HG03066 (cell line): Measurements from ENCODE around the gene BORCS8.

Source experiments
- ATAC-seq: cut with Tn5 transposase; IDR thresholded peaks from one replicate; pipeline ENCODE4 v1.9.1; 2021; ENCODE audit warnings: low read depth; ENCODE audit not compliant: unreplicated experiment

The BORCS8 gene

GRCh38 chr19:19214892-19215291 lies 22.9 kb upstream of the BORCS8 start:
- no peak for ATAC-seq

- ATAC-seq: no peak
Observed at GRCh38 chr19:19214159-19214490, 22.2 kb upstream of the BORCS8 start.

GRCh38 chr19:19213426-19214158 lies 21.6 kb upstream of the BORCS8 start:
- ATAC-seq: no peak

- no peak for ATAC-seq
Observed at GRCh38 chr19:19212916-19213315, 21.0 kb upstream of the BORCS8 start.

- no peak for ATAC-seq
Observed at GRCh38 chr19:19211499-19212420, 19.8 kb upstream of the BORCS8 start, which contains the start of gene NCAN. Gene NCAN, plus strand, starts transcription at chr19:19211958. Its CDS starts 4,996 bp downstream, at chr19:19216954.

GRCh38 chr19:19209372-19209771 lies 17.4 kb upstream of the BORCS8 start:
- ATAC-seq: no peak

- ATAC-seq: no peak
Observed at GRCh38 chr19:19207637-19208572, 16.0 kb upstream of the BORCS8 start.

GRCh38 chr19:19206938-19207337 lies 15.0 kb upstream of the BORCS8 start:
- no peak for ATAC-seq

GRCh38 chr19:19205416-19206410 lies 13.8 kb upstream of the BORCS8 start:
- no peak for ATAC-seq

- ATAC-seq: no peak
Observed at GRCh38 chr19:19204181-19204580, 12.2 kb upstream of the BORCS8 start.

- ATAC-seq: peak; percentile 67
Observed at GRCh38 chr19:19203012-19203856, 11.3 kb upstream of the BORCS8 start, which contains the start of gene NR2C2AP. Gene NR2C2AP, minus strand, starts transcription at chr19:19203414. Its CDS starts 354 bp downstream, at chr19:19203060.

- ATAC-seq: peak; percentile 22
Observed at GRCh38 chr19:19202707-19203011, 10.7 kb upstream of the BORCS8 start.

- ATAC-seq: no peak
Observed at GRCh38 chr19:19201697-19202630, 10.0 kb upstream of the BORCS8 start.

GRCh38 chr19:19193926-19194325 lies 2.0 kb upstream of the BORCS8 start:
- no peak for ATAC-seq

- peak; percentile 3 for ATAC-seq
Observed at GRCh38 chr19:19192910-19193423, 1.0 kb upstream of the BORCS8 start.

GRCh38 chr19:19191768-19192077 lies 229 bp downstream of the BORCS8 start:
- no peak for ATAC-seq

GRCh38 chr19:19186742-19187141 lies 5.2 kb downstream of the BORCS8 start:
- ATAC-seq: no peak
